Measurements from ENCODE around the gene FCER1A. TPM values are rescaled to one million over a fixed set of nuclear protein-coding genes. Genes with fewer than 3 reads are reported as not detected.

Gene FCER1A
- total and polyA plus RNA-seq, 11 donors = 0.15 to 2.4 (median 0.82) TPM; not detected in 4

DNA sequence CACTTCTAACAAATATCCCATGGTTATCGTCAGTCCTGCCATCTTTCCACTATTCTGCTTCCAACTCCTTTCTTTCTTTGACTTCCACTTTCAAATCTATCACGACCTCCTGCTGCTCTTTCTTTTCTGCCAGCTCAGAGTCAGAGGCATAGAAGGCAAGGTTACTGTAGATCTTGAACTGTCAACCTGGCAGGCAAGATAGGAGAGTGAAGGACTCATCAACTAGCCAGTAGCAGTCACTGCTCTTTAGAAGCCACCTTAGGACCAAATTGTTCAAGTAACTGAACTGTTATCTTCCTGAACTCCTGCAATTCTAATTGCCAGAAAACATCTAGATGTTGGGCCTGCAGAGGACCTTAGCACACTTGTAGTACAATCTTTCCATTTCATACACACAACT, 13.1 kb upstream of the FCER1A start:
- Histone ChIP-seq H3K4me1 (peaks cover 0 to 12% (median 0%) of the 10 kb centered on the region in 12 donors), H3K27me3 (no peaks in the 10 kb centered on the region), H3K9me3 (no peaks in the 10 kb centered on the region), H3K27ac (no peak overlapping the region), H3K4me3 (no peak overlapping the region), H3K36me3 (no peaks in the 10 kb centered on the region)
- intact Hi-C loops (cut with DNase I) = no loop called here
- DNase-seq (no peak), ATAC-seq (no peak)
- 54 to 63% (median 61%) methylated on average over 2 of the region's 2 CpGs for WGBS, 4 donors
- TF ChIP-seq, protein P1, sequence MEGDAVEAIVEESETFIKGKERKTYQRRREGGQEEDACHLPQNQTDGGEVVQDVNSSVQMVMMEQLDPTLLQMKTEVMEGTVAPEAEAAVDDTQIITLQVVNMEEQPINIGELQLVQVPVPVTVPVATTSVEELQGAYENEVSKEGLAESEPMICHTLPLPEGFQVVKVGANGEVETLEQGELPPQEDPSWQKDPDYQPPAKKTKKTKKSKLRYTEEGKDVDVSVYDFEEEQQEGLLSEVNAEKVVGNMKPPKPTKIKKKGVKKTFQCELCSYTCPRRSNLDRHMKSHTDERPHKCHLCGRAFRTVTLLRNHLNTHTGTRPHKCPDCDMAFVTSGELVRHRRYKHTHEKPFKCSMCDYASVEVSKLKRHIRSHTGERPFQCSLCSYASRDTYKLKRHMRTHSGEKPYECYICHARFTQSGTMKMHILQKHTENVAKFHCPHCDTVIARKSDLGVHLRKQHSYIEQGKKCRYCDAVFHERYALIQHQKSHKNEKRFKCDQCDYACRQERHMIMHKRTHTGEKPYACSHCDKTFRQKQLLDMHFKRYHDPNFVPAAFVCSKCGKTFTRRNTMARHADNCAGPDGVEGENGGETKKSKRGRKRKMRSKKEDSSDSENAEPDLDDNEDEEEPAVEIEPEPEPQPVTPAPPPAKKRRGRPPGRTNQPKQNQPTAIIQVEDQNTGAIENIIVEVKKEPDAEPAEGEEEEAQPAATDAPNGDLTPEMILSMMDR (IDR thresholded peaks at IDR 0.05) = no peak
- no peak for TF ChIP-seq POLR2A (IDR thresholded peaks at IDR 0.05)

DNA sequence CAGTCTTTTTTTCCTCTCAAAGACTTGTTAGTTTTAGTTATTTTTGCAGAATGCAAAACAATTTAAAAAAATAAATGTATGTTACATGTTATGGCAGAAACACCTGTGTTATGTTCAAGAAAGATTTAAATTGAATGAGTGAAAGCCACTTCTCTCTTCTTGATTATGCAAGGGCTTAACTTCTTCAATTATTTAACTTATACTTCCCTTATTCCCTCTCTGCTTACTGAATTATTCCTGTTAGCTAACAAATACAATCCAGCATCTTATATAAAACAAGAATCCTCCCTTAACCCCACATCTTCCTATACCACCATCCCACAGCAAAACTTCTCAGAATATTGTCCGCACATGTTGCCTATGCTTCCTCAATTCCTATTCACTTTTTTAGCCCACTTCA, 10.7 kb upstream of the FCER1A start:
- no peak for TF ChIP-seq POLR2A (IDR thresholded peaks at IDR 0.05)
- TF ChIP-seq, protein P1 (IDR thresholded peaks at IDR 0.05) = no peak
- ATAC-seq = no peak
- H3K27me3 ChIP-seq = no peaks in the 10 kb centered on the region
- WGBS, 4 donors = 86 to 94% (median 90%) methylated on average over 1 of the region's 1 CpG
- intact Hi-C loops (cut with DNase I) = no loop called here
- no peak overlapping the region for H3K4me3 ChIP-seq
- H3K36me3 ChIP-seq = no peaks in the 10 kb centered on the region
- H3K27ac ChIP-seq = no peak overlapping the region
- peaks cover 0 to 12% (median 0%) of the 10 kb centered on the region in 12 donors for H3K4me1 ChIP-seq
- H3K9me3 ChIP-seq = no peaks in the 10 kb centered on the region
- DNase-seq = no peak

DNA sequence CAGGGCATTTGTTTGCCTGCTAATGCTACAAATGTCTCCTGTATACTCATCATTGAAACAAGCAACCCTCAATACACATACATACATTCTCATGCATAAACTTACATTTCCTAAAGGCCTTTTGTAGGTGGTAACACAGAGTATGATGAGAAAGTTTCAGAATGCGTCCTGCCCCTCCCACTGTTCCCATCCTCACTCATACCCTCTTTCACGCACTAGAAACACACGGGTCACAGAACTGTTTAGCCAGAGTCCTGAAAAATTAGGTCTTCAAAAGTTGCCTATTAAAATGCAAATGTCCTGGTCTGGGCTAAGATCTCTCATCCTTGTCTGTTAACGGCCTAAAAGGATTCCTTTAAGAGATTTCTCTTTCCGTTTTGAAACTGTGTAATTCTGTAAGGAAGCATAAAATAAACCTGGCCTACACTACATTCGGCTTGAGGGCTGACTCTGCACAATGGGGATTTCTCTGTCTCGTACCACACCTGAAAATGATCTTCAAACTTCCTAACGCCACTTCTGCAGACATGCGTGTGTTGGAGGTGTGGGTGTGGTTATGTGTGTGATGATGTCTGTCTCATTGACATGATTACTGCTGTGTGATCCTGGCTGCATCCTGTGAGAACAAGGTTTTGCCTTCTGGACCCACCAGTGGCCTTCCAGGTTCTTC, 5.3 kb upstream of the FCER1A start:
- ATAC-seq (no peak), DNase-seq (no peak)
- H3K4me3 ChIP-seq = no peak overlapping the region
- H3K27me3 ChIP-seq = peaks cover 0 to 3% (median 0%) of the 10 kb centered on the region in 9 donors
- WGBS, 4 donors = 77 to 85% (median 80%) methylated on average over 9 of the region's 9 CpGs
- TF ChIP-seq, protein P1 (IDR thresholded peaks at IDR 0.05) = no peak
- no peak for TF ChIP-seq POLR2A (IDR thresholded peaks at IDR 0.05)
- intact Hi-C loops (cut with DNase I) = no loop called here
- no peaks in the 10 kb centered on the region for H3K36me3 ChIP-seq
- peaks cover 0 to 1% (median 0%) of the 10 kb centered on the region in 12 donors for H3K4me1 ChIP-seq
- no peaks in the 10 kb centered on the region for H3K9me3 ChIP-seq
- no peak overlapping the region for H3K27ac ChIP-seq

DNA sequence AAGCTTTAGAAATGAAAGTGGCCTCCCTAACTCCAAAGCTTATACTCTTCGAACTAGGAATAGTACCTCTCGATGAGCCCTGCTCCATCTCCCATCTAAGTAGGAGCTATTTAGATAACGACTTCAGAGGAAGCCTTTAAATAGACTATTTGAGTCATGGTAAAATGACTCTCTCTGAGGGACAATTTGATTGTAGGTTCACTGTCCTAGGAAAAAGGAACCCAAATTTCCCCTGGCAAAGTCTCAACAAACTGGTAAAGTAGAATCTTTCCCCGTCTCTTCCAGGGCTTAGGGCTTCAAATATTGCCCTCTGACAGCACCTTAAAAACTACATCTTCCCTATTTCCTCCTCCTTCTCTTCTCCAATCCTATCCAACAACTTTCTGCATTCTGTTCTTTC, 2.0 kb upstream of the FCER1A start:
- no peak for DNase-seq
- intact Hi-C loops (cut with DNase I) = no loop called here
- peaks cover 0 to 3% (median 0%) of the 10 kb centered on the region in 9 donors for H3K27me3 ChIP-seq
- no peaks in the 10 kb centered on the region for H3K9me3 ChIP-seq
- peaks cover 0 to 6% (median 0%) of the 10 kb centered on the region in 12 donors for H3K4me1 ChIP-seq
- no peak for TF ChIP-seq POLR2A (IDR thresholded peaks at IDR 0.05)
- TF ChIP-seq, protein P1 (IDR thresholded peaks at IDR 0.05) = no peak
- H3K4me3 ChIP-seq = no peak overlapping the region
- WGBS, 4 donors = 42 to 53% (median 44%) methylated on average over 4 of the region's 4 CpGs
- ATAC-seq = no peak
- no peaks in the 10 kb centered on the region for H3K36me3 ChIP-seq
- no peak overlapping the region for H3K27ac ChIP-seq
